ENCODE data around the gene SLC6A5. TPM values are rescaled to one million over a fixed set of nuclear protein-coding genes. Genes with fewer than 3 reads are reported as not detected.
"Not testable (repeated sequence)": the region's sequence is repeated elsewhere in the genome, so short reads cannot be mapped to it uniquely, and the experiment has no call there.

SLC6A5 gene
- total RNA-seq, 1 donor from 2014 or later: not detected

DNA sequence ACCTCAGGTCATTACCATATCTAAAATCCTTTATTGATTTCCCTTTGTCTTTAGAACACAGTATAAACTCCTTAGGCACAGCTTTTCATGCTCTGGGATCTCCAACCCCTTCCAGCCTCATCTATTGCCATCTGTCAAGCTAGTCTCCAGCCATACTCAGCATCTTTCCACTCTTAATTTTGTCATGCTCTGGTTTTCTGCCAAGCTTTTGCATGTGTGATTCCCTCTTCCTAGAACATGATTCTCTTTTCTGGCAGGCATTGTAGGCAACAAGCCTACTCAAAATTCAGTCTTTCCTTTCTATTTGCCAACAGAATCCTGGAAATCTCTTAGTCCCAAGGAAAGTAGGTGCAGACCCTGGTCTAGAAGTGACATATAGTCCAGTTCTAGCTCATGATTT, 35.5 kb upstream of the SLC6A5 start:
- DNase-seq (ENCODE audit: low read depth): no peak
- no peak for TF ChIP-seq CTCF (conservative IDR thresholded peaks at IDR 0.05; ENCODE audit: low read depth, low read length)
- H3K4me3 ChIP-seq (ENCODE audit: low read depth, low read length): no peak overlapping the region

DNA sequence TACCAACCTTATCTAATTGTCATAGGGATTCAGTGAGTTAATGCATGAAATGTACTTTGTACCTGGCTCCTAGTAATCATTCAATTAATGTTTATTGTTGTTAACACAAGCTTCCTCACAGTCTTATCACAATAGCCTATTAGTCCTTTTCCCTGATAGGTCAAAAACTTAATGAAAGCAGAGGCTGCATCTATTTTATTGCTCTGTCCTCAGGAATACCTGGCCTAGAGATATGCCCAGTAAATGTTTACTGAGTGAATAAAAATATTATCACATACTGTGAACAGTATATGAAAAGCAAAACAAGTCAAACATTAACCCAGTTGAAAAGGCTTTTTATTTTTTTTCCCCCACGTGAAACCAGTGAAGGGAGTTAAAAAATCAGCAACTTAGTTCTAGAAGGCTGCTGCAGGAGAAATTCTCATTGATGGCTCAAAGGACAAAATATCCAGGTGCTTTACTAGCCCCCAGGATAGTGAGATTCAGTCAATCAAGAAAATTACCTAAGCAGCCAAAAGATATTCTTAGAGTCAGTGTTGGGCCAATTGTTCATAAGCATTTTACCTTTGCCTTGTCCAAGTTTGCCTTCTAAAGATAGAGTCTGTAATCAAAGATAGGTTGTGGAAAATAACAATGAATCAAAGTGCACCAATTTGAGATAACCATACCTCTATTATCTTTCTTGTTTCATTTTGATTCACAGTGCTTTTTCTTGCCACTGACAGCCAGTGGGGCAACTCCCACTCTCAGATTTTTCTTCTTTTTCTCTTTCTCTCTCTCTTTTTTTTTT, 34.4 kb upstream of the SLC6A5 start:
- no peak overlapping the region for H3K4me3 ChIP-seq (ENCODE audit: low read depth, low read length)
- no peak for DNase-seq (ENCODE audit: low read depth)
- no peak for TF ChIP-seq CTCF (conservative IDR thresholded peaks at IDR 0.05; ENCODE audit: low read depth, low read length)

DNA sequence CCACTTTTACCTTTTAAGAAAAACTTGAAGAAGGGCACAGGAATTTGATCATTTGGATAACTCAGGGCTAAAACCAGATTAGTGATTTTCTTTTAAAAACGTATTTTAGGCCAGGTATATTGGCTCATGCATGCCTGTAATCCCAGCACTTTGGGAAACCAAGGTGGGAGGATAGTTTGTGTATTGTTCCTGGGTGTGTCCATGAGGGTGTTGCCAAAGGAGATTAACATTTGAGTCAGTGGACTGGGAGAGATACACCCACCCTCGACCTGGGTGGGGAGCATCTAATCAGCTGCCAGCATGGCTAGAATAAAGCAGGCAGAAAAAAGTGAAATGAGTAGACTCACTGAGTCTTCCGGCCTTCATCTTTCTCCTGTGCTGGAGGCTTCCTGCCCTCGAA, 33.3 kb upstream of the SLC6A5 start:
- not testable (repeated sequence) for DNase-seq (ENCODE audit: low read depth); H3K4me3 ChIP-seq (ENCODE audit: low read depth, low read length)

GRCh38 chr11:20566591-20567434, 32.6 kb upstream of the SLC6A5 start:
- no peak for DNase-seq (ENCODE audit: low read depth)
- TF ChIP-seq CTCF (conservative IDR thresholded peaks at IDR 0.05; ENCODE audit: low read depth, low read length): no peak
- H3K4me3 ChIP-seq (ENCODE audit: low read depth, low read length): no peak overlapping the region

GRCh38 chr11:20579725-20580124, 19.7 kb upstream of the SLC6A5 start:
- not testable (repeated sequence) for H3K4me3 ChIP-seq (ENCODE audit: low read depth, low read length); DNase-seq (ENCODE audit: low read depth)

DNA sequence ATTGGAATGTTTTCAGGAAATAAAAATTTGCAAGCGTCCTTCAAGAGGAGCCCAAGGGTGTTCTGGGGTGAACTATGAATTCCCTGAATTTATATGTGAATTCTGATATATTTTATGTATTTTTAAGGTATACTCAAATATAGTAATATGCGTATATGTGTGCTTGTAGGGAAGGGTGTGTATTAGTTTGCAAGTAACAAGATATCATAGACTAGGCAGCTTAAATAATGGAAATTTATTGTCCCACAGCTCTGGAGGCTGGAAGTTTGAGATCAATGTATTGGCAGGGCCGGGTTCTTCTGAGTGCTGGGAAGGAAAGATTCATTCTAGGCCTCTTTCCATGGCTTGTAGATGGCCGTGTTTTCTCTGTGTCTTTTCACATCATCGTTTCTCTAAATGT, 16.2 kb upstream of the SLC6A5 start:
- no peak for TF ChIP-seq CTCF (conservative IDR thresholded peaks at IDR 0.05; ENCODE audit: low read depth, low read length)
- no peak overlapping the region for H3K4me3 ChIP-seq (ENCODE audit: low read depth, low read length)

GRCh38 chr11:20584093-20584774, 15.2 kb upstream of the SLC6A5 start:
- no peak for DNase-seq (ENCODE audit: low read depth)
- no peak for TF ChIP-seq CTCF (conservative IDR thresholded peaks at IDR 0.05; ENCODE audit: low read depth, low read length)
- no peak overlapping the region for H3K4me3 ChIP-seq (ENCODE audit: low read depth, low read length)

More for the DNA sequence above, 16.2 kb upstream of the SLC6A5 start:
- no peak for DNase-seq (ENCODE audit: low read depth)

All from epithelial cell of proximal tubule (primary cell).